B cell (primary cell): ENCODE measurements around the gene CEACAM21.
A peak's percentile ranks its signal among the peaks of the same experiment; 100 is the strongest.

Experiments
- CTCF ChIP-seq: fragments of 200-600 bp; IDR thresholded peaks from one replicate; pipeline ENCODE4 v1.8.0; 2022; ENCODE audit warnings: antibody characterized with exemption, mild to moderate bottlenecking
- EZH2 ChIP-seq: IDR thresholded peaks from 2 replicates; pipeline ENCODE4 v1.6.1; 2012; ENCODE audit warnings: borderline replicate concordance, low read depth, mild to moderate bottlenecking, moderate library complexity, low read length; ENCODE audit not compliant: insufficient read depth, poor library complexity, severe bottlenecking

GRCh38 chr19:41564515-41565378 is 11.2 kb upstream of the CEACAM21 start:
- TF ChIP-seq CTCF (no peak), EZH2 (peak; percentile 67)
